ENCODE measurements around the gene LUZP2.

GRCh38 chr11:24683583-24683982 is 186.7 kb downstream of the LUZP2 start:
- TF ChIP-seq, protein P1, sequence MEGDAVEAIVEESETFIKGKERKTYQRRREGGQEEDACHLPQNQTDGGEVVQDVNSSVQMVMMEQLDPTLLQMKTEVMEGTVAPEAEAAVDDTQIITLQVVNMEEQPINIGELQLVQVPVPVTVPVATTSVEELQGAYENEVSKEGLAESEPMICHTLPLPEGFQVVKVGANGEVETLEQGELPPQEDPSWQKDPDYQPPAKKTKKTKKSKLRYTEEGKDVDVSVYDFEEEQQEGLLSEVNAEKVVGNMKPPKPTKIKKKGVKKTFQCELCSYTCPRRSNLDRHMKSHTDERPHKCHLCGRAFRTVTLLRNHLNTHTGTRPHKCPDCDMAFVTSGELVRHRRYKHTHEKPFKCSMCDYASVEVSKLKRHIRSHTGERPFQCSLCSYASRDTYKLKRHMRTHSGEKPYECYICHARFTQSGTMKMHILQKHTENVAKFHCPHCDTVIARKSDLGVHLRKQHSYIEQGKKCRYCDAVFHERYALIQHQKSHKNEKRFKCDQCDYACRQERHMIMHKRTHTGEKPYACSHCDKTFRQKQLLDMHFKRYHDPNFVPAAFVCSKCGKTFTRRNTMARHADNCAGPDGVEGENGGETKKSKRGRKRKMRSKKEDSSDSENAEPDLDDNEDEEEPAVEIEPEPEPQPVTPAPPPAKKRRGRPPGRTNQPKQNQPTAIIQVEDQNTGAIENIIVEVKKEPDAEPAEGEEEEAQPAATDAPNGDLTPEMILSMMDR (IDR thresholded peaks at IDR 0.05; ENCODE audit: low read length) = no peak
- no peak for TF ChIP-seq EZH2phosphoT487 (IDR thresholded peaks at IDR 0.05; ENCODE audit: low read length)
- no peak for TF ChIP-seq EZH2 (optimal IDR thresholded peaks at IDR 0.05; ENCODE audit: low read depth, low read length)
